ENCODE measurements around the gene ZNF579.

GRCh38 chr19:55541091-55541490 lies 39.6 kb downstream of the ZNF579 start:
- TF ChIP-seq EZH2 (IDR thresholded peaks at IDR 0.05; ENCODE audit: borderline replicate concordance, low read length) = no peak
- no peak for TF ChIP-seq CTCF (conservative IDR thresholded peaks at IDR 0.05 in 1 of 2, IDR thresholded peaks at IDR 0.05 in 1 of 2; ENCODE audit: extremely low read depth in 1 of 2, insufficient read depth in 1 of 2, low read depth in 1 of 2, low read length in 2 of 2)

Measured in mammary epithelial cell (primary cell).